DND-41 (cell line): ENCODE measurements around the gene ARHGEF4.

Experiments used
- ATAC-seq: fragments of 200-7000 bp; cut with Tn5 transposase; 3 replicates; pipeline ENCODE4 v1.9.1; 2021; ENCODE audit warnings: low read depth; ENCODE audit not compliant: insufficient read depth
- DNase-seq: peaks from one replicate; pipeline ENCODE4 v3.0.0-alpha.2; 2020
- H2AFZ ChIP-seq: 2 replicates; pipeline ENCODE4 v1.6.0; 2012; ENCODE audit warnings: low read depth, low read length
- H3K27ac ChIP-seq: 2 replicates; pipeline ENCODE4 v1.5.1; 2012; ENCODE audit warnings: low read length, inconsistent platforms
- H3K27me3 ChIP-seq: fragments of 200-600 bp; sonication (generic); 2 replicates; pipeline ENCODE4 v1.6.0; 2012; ENCODE audit warnings: low read length, mild to moderate bottlenecking, inconsistent platforms; ENCODE audit not compliant: insufficient read depth, poor library complexity
- H3K36me3 ChIP-seq: 2 replicates; pipeline ENCODE4 v1.5.1; 2012; ENCODE audit warnings: low read length, inconsistent platforms; ENCODE audit not compliant: insufficient read depth
- H3K4me1 ChIP-seq: 2 replicates; pipeline ENCODE4 v1.5.1; 2012; ENCODE audit warnings: mild to moderate bottlenecking, low read length; ENCODE audit not compliant: insufficient read depth
- H3K4me2 ChIP-seq: 2 replicates; pipeline ENCODE4 v1.6.0; 2012; ENCODE audit warnings: mild to moderate bottlenecking, moderate library complexity, low read length, inconsistent platforms; ENCODE audit not compliant: insufficient read depth
- H3K4me3 ChIP-seq, 2 experiments: fragments of 200-600 bp in 1 of 2; shearing (Covaris generic) in 1 of 2; 2 replicates each; pipeline ENCODE4 v1.5.1; 2012 to 2016; ENCODE audit warnings: inconsistent platforms in 2 of 2, low read length in 2 of 2, mild to moderate bottlenecking in 2 of 2, low read depth in 1 of 2, moderate library complexity in 1 of 2
- H3K79me2 ChIP-seq: 2 replicates; pipeline ENCODE4 v1.6.0; 2012; ENCODE audit warnings: low read length, inconsistent platforms; ENCODE audit not compliant: insufficient read depth
- H3K9ac ChIP-seq: 2 replicates; pipeline ENCODE4 v1.6.0; 2012; ENCODE audit warnings: low read depth, mild to moderate bottlenecking, inconsistent platforms, low read length, moderate library complexity
- H3K9me3 ChIP-seq: 2 replicates; pipeline ENCODE4 v1.5.1; 2012; ENCODE audit warnings: low read length, moderate library complexity, mild to moderate bottlenecking, inconsistent platforms; ENCODE audit not compliant: insufficient read depth, severe bottlenecking
- H4K20me1 ChIP-seq: 2 replicates; pipeline ENCODE4 v1.6.0; 2012; ENCODE audit warnings: low read length; ENCODE audit not compliant: insufficient read depth
- CTCF ChIP-seq: IDR thresholded peaks from 2 replicates; pipeline ENCODE4 v1.5.1; 2012; ENCODE audit warnings: borderline replicate concordance, low read length, moderate library complexity, mild to moderate bottlenecking; ENCODE audit not compliant: poor library complexity, severe bottlenecking; ENCODE audit errors: extremely low read depth
- EZH2 ChIP-seq: IDR thresholded peaks from 3 replicates; pipeline ENCODE4 v1.6.1; 2012; ENCODE audit warnings: borderline replicate concordance, low read depth, mild to moderate bottlenecking, moderate library complexity, low read length, inconsistent platforms; ENCODE audit not compliant: severe bottlenecking

The ARHGEF4 gene

DNA sequence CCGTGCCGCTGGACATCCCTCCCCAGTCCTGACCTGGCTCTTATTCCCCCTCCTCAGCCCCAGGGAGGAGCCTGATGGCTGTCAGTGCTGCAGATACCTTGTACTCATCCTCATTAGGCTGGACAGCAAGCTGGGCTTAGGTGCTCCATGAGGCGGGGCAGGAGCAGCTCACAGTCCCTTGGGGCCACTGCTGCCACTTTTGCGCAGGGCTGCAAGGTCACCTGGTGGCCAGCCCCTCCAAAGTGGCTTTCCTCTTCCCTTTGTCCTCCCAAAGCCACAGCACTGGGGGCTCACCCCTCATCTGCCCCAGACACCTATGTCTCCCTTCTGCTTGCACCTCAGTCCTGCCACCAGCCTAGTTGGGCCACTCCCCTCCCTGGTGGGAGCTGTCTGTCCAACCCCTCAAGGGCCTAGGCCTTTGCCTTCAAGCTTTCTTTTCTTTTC lies 195.7 kb downstream of the ARHGEF4 start:
- Histone ChIP-seq H3K27me3 (no peaks in the 10 kb centered on the region), H3K27ac (no peak overlapping the region), H4K20me1 (no peaks in the 10 kb centered on the region; the same call in 1 of the 2 replicates), H3K4me1 (no peaks in the 10 kb centered on the region), H3K9ac (no peak overlapping the region), H3K36me3 (no peaks in the 10 kb centered on the region), H3K4me3 (no peak overlapping the region), H3K79me2 (no peaks in the 10 kb centered on the region), H3K9me3 (no peaks in the 10 kb centered on the region), H3K4me2 (no peak overlapping the region), H2AFZ (no peak overlapping the region)
- DNase-seq (no peak), ATAC-seq (no peak)
- TF ChIP-seq EZH2 (no peak), CTCF (no peak)

GRCh38 chr2:131033786-131034121 lies 197.0 kb downstream of the ARHGEF4 start:
- H3K4me2 ChIP-seq: no peak overlapping the region
- TF ChIP-seq EZH2: no peak
- TF ChIP-seq CTCF: no peak

DNA sequence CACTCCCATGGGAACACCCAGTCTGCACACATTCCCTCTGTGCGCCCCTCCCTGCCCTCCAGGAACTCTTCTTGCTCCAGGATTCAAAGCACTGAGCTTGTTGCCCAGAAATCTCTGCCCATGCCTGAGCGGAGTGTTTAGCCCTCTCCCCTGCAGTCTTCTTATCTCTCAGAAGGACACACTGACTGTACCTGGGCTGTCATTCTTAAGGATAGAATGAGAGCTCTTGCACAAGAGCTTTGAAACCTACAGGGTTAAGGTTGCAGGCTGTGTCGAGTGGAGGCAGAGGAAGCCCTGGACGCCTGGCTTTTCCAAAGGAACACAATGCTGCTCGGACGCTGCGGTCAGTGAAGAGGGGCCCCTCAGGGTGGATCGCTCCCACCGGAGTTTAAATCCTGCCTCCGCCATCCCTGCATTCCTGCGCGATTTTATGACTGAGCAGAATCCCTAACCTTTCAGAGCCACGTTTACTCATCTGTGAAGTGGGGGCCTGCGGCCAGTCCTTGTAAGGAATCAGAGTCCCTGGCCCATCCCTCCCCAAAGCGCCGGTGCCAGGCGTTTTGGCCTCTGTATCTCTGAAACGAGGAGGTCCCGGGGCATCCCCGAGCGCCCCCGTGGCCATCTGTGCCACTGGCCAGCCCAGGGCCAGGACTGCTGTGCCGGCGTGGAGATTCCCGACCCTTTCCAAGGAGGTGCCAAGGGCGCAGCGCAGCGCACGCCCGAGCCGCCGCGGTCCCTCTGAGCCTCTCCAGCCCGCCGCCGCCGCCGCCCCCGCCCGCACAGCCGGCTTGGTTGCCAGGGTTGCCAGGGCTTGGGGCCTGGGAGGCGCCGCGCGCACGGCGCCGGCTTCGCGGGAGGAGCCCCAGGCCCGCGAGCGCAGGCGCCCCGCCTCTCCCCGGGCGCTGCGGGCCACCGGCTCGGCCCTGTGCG lies 197.7 kb downstream of the ARHGEF4 start:
- no peak for DNase-seq
- TF ChIP-seq CTCF: no peak
- no peak for TF ChIP-seq EZH2
- Histone ChIP-seq H3K4me3 (no peak overlapping the region), H4K20me1 (no peaks in the 10 kb centered on the region; the same call in 1 of the 2 replicates), H3K4me2 (no peak overlapping the region), H3K36me3 (no peaks in the 10 kb centered on the region), H3K27me3 (no peaks in the 10 kb centered on the region), H2AFZ (no peak overlapping the region), H3K27ac (no peak overlapping the region), H3K9ac (no peak overlapping the region), H3K4me1 (no peaks in the 10 kb centered on the region), H3K79me2 (no peaks in the 10 kb centered on the region), H3K9me3 (no peaks in the 10 kb centered on the region)
- ATAC-seq: no peak

More at GRCh38 chr2:131033786-131034121, 197.0 kb downstream of the ARHGEF4 start:
- no peak overlapping the region for H3K27ac ChIP-seq
- no peak overlapping the region for H3K9ac ChIP-seq
- H3K4me1 ChIP-seq: no peaks in the 10 kb centered on the region
- H4K20me1 ChIP-seq: no peaks in the 10 kb centered on the region; the same call in 1 of the 2 replicates
- H3K36me3 ChIP-seq: no peaks in the 10 kb centered on the region
- no peak for ATAC-seq
- no peaks in the 10 kb centered on the region for H3K27me3 ChIP-seq
- no peak for DNase-seq
- no peak overlapping the region for H2AFZ ChIP-seq
- H3K9me3 ChIP-seq: no peaks in the 10 kb centered on the region
- no peak overlapping the region for H3K4me3 ChIP-seq
- no peaks in the 10 kb centered on the region for H3K79me2 ChIP-seq
